Measurements from ENCODE around the gene POLH.

DNA sequence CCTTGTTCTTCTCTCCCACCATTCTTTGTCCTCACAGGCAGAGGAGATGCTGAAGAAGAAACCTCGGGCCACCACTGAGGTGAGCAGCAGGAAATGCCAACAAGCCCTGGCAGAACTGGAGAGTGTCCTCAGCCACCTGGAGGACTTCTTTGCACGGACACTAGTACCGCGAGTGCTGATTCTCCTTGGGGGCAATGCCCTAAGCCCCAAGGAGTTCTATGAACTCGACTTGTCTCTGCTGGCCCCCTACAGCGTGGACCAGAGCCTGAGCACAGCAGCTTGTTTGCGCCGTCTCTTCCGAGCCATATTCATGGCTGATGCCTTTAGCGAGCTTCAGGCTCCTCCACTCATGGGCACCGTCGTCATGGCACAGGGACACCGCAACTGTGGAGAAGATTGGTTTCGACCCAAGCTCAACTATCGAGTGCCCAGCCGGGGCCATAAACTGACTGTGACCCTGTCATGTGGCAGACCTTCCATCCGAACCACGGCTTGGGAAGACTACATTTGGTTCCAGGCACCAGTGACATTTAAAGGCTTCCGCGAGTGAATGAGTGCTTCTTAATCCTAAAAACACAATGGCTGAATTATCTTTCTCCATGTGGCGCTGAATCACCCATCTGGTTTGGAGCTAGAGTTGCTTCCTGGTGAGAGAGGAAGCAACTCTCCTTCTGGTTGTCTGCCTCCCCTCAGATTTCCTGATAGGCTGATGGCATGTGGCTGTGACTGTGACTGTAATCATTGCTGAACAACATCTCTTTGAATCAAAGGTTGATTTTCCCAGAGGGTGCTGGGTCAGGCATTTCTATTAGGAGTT is 64.2 kb downstream of the POLH start:
- TF ChIP-seq, protein P1, sequence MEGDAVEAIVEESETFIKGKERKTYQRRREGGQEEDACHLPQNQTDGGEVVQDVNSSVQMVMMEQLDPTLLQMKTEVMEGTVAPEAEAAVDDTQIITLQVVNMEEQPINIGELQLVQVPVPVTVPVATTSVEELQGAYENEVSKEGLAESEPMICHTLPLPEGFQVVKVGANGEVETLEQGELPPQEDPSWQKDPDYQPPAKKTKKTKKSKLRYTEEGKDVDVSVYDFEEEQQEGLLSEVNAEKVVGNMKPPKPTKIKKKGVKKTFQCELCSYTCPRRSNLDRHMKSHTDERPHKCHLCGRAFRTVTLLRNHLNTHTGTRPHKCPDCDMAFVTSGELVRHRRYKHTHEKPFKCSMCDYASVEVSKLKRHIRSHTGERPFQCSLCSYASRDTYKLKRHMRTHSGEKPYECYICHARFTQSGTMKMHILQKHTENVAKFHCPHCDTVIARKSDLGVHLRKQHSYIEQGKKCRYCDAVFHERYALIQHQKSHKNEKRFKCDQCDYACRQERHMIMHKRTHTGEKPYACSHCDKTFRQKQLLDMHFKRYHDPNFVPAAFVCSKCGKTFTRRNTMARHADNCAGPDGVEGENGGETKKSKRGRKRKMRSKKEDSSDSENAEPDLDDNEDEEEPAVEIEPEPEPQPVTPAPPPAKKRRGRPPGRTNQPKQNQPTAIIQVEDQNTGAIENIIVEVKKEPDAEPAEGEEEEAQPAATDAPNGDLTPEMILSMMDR (IDR thresholded peaks at IDR 0.05): no peak
- no peak for TF ChIP-seq POLR2A (IDR thresholded peaks at IDR 0.05)

Measured in uterus (tissue), 2 donors.